ENCODE data around the gene THAP12. TPM values are rescaled to one million over a fixed set of nuclear protein-coding genes. Genes with fewer than 3 reads are reported as not detected.
"Not testable (repeated sequence)": the region's sequence is repeated elsewhere in the genome, so short reads cannot be mapped to it uniquely, and the experiment has no call there.

The THAP12 gene, protein sequence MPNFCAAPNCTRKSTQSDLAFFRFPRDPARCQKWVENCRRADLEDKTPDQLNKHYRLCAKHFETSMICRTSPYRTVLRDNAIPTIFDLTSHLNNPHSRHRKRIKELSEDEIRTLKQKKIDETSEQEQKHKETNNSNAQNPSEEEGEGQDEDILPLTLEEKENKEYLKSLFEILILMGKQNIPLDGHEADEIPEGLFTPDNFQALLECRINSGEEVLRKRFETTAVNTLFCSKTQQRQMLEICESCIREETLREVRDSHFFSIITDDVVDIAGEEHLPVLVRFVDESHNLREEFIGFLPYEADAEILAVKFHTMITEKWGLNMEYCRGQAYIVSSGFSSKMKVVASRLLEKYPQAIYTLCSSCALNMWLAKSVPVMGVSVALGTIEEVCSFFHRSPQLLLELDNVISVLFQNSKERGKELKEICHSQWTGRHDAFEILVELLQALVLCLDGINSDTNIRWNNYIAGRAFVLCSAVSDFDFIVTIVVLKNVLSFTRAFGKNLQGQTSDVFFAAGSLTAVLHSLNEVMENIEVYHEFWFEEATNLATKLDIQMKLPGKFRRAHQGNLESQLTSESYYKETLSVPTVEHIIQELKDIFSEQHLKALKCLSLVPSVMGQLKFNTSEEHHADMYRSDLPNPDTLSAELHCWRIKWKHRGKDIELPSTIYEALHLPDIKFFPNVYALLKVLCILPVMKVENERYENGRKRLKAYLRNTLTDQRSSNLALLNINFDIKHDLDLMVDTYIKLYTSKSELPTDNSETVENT
- polyA plus RNA-seq (2013, experiment 1 of 2): 39.4 TPM
- polyA plus RNA-seq (2013, experiment 2 of 2): 41.5 TPM

DNA sequence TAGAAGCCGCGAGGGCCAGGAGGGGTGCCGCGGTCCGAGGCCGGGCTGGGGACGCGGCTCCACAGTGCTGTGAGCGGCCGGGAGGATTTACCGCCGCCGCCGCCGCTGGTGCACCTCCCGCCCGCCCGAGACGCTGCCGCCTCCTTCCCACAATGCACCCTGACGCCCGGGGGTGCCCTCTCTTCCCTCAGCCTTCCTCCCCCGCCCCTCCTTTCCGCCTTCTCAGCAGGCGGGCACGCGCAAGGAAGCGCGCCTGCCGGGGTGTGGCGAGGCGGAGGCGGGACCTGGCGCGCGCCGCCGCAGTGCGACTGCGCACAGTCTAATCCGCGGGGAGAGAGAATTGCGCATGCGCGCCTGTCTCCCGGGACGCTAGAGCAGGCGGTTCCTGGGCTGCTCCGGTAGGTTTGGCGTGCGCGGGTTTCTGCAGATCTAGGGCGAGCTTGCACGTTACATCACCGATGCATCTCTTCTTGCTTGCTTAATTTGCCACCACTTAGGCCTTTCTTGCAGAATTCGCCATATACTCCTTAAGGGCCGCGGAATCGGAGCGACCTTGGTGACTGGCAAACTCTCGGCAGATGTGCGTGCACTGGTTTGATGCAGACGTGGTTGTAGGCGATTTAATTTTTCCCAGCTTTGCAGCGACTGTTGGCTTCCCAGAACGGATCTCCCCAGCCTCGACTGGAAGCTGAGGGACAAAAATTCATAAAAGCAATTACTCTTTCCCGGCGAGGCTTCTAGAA, at the start of gene THAP12, which contains the start of gene GVQW3:
Gene THAP12 (minus strand): TSS at position 156 of the 743 bp plus-strand sequence. CDS start 296 bp downstream, outside the sequence.
Gene GVQW3 (plus strand): TSS at position 347 of the 743 bp plus-strand sequence. CDS start 506 bp downstream, outside the sequence.
- H3K27me3 ChIP-seq (ENCODE audit: insufficient read depth, low read length): no peaks in the 10 kb centered on the region
- peak within 1 kb of the TSS; percentile 56 for H3K27ac ChIP-seq (ENCODE audit: low read depth, low read length)
- H3K9ac ChIP-seq (ENCODE audit: low read depth, low read length): peak within 1 kb of the TSS; percentile 81
- peaks cover 6% of the 10 kb centered on the region; the same call in 1 of the 2 replicates for H3K36me3 ChIP-seq (ENCODE audit: insufficient read depth, low read length)
- H3K4me3 ChIP-seq (ENCODE audit: low read length): peak within 1 kb of the TSS; percentile 85
- H3K4me1 ChIP-seq (ENCODE audit: insufficient read depth, low read length): peaks cover 22% of the 10 kb centered on the region
- H3K9me3 ChIP-seq (ENCODE audit: insufficient read depth, low read depth, low read length): no peaks in the 10 kb centered on the region
- under 1% methylated on average over 69 of the region's 69 CpGs for WGBS

DNA sequence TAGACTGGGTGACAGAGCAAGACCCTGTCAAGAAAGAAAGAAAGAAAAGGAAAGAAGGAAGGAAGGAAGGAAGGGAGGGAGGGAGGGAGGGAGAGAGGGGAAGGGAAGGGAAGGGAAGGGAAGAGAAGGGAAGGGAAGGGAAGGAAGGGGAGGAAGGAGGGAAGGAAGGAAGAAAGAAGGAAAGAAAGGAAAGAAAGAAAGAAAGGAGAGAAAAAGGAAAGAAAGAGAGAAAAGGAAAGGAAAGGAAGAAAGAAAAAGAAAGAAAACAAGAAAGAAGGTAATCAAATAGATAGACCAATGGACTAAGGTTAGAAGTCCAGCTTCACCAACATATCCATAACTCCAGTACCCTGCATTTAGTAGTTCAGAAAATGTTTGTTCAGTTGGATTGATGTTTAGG, 45.7 kb upstream of the THAP12 start:
- Histone ChIP-seq H3K9me3 (ENCODE audit: insufficient read depth, low read depth, low read length) (no peaks in the 10 kb centered on the region), H3K27me3 (ENCODE audit: insufficient read depth, low read length) (no peaks in the 10 kb centered on the region), H3K4me3 (ENCODE audit: low read length) (no peak overlapping the region), H3K9ac (ENCODE audit: low read depth, low read length) (no peak overlapping the region), H3K4me1 (ENCODE audit: insufficient read depth, low read length) (peaks cover 3% of the 10 kb centered on the region; the same call in 1 of the 2 replicates), H3K27ac (ENCODE audit: low read depth, low read length) (no peak overlapping the region), H3K36me3 (ENCODE audit: insufficient read depth, low read length) (no peaks in the 10 kb centered on the region)

DNA sequence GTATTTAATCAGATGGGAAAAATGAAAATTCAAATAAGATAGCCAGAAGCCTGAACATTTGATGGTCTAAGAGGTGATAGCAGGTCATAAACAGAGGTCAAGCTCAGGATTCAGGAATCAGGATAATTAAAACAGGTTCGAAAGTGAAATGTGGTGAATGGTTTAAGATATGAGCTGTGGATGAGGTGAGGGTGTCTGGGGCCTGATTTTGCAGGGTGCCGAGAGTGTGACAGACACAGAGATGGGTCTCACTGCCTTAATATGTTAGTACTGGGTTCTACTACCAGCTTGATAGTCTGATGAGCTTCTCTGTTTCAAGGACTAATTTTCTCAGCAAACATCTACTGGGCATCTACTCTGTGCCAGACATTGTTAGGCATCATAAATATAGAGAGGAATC, 44.0 kb upstream of the THAP12 start:
- no peaks in the 10 kb centered on the region for H3K36me3 ChIP-seq (ENCODE audit: insufficient read depth, low read length)
- WGBS: 93% methylated on average over 2 of the region's 2 CpGs
- H3K9ac ChIP-seq (ENCODE audit: low read depth, low read length): no peak overlapping the region
- H3K27me3 ChIP-seq (ENCODE audit: insufficient read depth, low read length): no peaks in the 10 kb centered on the region
- H3K4me3 ChIP-seq (ENCODE audit: low read length): no peak overlapping the region
- H3K9me3 ChIP-seq (ENCODE audit: insufficient read depth, low read depth, low read length): no peaks in the 10 kb centered on the region
- peaks cover 3% of the 10 kb centered on the region; the same call in 1 of the 2 replicates for H3K4me1 ChIP-seq (ENCODE audit: insufficient read depth, low read length)
- H3K27ac ChIP-seq (ENCODE audit: low read depth, low read length): no peak overlapping the region

DNA sequence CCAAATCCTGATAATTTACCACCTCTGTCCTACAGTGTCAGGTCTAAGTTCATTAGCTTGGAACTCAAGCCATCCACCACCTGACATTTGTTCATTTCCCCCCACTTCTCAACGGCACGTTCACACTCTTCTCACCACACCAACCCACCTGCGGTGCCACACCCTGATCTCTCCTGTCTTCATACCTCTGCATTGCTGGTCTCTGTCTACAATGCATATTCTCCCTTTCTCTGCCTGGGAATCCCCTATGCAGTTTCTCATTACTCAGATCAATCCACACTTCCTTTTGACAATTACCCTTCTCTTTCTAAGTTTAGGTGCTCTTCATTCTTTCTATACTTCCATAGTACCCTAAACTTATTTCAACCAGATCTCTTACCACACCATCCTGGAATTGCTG, 43.4 kb upstream of the THAP12 start:
- Histone ChIP-seq H3K27me3 (ENCODE audit: insufficient read depth, low read length) (no peaks in the 10 kb centered on the region), H3K9me3 (ENCODE audit: insufficient read depth, low read depth, low read length) (no peaks in the 10 kb centered on the region), H3K27ac (ENCODE audit: low read depth, low read length) (no peak overlapping the region), H3K9ac (ENCODE audit: low read depth, low read length) (no peak overlapping the region), H3K36me3 (ENCODE audit: insufficient read depth, low read length) (no peaks in the 10 kb centered on the region), H3K4me3 (ENCODE audit: low read length) (no peak overlapping the region), H3K4me1 (ENCODE audit: insufficient read depth, low read length) (peaks cover 3% of the 10 kb centered on the region; the same call in 1 of the 2 replicates)
- 71% methylated on average over 3 of the region's 3 CpGs for WGBS

DNA sequence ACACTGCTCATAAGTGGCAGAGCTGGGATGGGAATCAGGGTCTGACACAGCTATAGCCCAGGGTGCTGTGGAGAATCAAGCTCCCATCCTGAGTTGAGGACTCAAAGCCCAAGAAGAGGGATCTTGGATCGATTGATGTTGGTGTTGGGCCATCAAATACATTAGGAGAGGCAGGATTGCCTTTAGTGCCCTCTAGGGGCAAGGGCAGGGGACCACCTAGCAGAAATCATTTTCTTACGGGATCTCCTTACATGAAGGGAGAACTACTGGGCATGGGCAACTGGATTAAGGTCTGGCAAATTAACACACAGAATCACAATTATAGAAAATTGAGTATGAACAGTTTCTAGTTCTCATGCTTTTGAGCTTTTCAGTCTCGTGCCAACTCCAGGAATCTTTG, 39.0 kb upstream of the THAP12 start:
- Histone ChIP-seq H3K27ac (ENCODE audit: low read depth, low read length) (no peak overlapping the region), H3K4me1 (ENCODE audit: insufficient read depth, low read length) (no peaks in the 10 kb centered on the region), H3K27me3 (ENCODE audit: insufficient read depth, low read length) (no peaks in the 10 kb centered on the region), H3K9ac (ENCODE audit: low read depth, low read length) (no peak overlapping the region), H3K9me3 (ENCODE audit: insufficient read depth, low read depth, low read length) (no peaks in the 10 kb centered on the region), H3K36me3 (ENCODE audit: insufficient read depth, low read length) (no peaks in the 10 kb centered on the region), H3K4me3 (ENCODE audit: low read length) (no peak overlapping the region)
- 76% methylated on average over 3 of the region's 3 CpGs for WGBS

DNA sequence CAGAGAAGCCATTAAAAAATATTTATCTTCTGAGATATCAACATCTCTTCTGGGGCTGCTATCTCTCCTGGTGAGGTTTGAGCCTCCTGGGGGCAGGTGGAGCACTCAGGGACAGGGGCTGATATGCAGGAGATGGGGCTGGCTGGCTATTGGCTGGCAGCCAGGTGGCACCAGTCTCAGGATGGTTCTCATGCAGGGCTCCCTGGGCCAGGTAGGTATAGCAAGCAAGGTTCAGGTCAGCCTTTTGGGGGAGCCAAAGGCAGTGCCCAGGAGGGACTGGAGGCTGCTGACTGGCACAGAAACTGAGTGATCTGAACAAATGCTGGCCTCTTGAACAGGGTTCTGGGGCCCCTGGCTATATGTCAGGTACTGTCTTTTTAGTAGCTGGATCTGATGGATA, 34.1 kb upstream of the THAP12 start:
- Histone ChIP-seq H3K27me3 (ENCODE audit: insufficient read depth, low read length) (no peaks in the 10 kb centered on the region), H3K36me3 (ENCODE audit: insufficient read depth, low read length) (no peaks in the 10 kb centered on the region), H3K27ac (ENCODE audit: low read depth, low read length) (no peak overlapping the region), H3K9ac (ENCODE audit: low read depth, low read length) (no peak overlapping the region), H3K4me3 (ENCODE audit: low read length) (no peak overlapping the region), H3K4me1 (ENCODE audit: insufficient read depth, low read length) (no peaks in the 10 kb centered on the region), H3K9me3 (ENCODE audit: insufficient read depth, low read depth, low read length) (no peaks in the 10 kb centered on the region)

DNA sequence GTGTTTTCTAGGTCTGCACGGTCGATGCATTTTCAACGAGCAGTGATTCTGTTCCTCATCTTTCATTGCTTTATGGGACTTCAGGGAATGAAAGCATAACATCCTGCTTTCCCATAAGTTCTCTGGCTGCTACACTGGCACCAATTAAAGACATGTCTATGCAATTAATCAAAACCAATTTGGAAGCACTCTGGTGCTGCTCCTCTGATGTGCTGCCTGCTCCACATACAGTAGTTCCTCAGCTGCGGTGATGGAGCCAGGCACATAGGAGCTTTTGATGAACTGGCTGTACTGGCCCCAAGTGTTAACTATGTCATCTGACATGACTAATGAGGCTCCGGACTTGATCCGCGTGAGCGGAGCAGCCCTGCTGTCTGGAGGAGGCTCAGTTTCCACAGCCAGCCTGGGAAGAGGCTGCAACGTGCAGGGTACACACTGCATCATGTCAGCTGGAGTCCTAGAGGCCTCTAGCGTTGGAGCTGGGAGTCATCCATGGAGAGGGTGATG, 30.0 kb upstream of the THAP12 start:
- Histone ChIP-seq H3K4me3 (ENCODE audit: low read length) (no peak overlapping the region), H3K27ac (ENCODE audit: low read depth, low read length) (no peak overlapping the region), H3K27me3 (ENCODE audit: insufficient read depth, low read length) (no peaks in the 10 kb centered on the region), H3K4me1 (ENCODE audit: insufficient read depth, low read length) (no peaks in the 10 kb centered on the region), H3K9me3 (ENCODE audit: insufficient read depth, low read depth, low read length) (no peaks in the 10 kb centered on the region), H3K9ac (ENCODE audit: low read depth, low read length) (no peak overlapping the region), H3K36me3 (ENCODE audit: insufficient read depth, low read length) (no peaks in the 10 kb centered on the region)
- 92% methylated on average over 10 of the region's 10 CpGs for WGBS

DNA sequence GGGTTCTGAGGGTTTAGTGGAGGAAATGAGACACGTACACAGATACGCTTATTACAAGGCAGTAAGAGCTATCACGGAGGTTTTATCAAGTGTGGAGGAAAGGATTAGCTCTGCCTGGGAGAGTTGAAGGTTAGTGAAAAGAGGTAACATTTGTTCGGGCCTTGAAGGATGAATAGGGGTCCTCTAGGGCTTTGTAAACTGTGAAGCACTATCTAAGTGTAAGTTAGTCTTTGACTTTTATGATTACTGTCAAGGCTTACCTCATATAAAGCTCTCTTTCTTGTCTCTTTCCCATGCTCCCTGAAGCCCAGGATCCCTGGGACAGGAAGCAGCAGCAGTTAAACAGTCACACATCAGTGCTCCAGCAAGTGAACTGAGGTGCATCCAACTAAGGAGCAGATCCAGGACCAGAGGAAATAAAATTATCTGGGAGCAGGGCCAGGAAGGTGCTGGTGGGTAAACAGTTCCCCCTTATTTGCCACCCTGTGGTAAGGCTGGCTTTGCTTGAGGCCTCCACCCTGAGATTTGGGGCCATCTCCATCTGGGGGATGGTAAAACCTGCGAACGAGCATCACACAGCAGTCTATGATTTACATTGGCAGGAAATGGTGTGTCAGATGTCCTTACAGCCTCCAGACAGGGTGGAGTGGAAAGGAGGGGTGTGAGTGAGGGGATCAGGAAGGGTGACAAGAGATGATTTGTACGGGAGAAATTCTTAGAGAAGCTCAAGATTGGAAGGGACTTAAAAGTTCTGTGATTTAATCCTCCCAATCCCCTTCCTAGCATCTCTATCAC, 27.4 kb upstream of the THAP12 start:
- Histone ChIP-seq H3K9me3 (ENCODE audit: insufficient read depth, low read depth, low read length) (no peaks in the 10 kb centered on the region), H3K36me3 (ENCODE audit: insufficient read depth, low read length) (no peaks in the 10 kb centered on the region), H3K27me3 (ENCODE audit: insufficient read depth, low read length) (no peaks in the 10 kb centered on the region), H3K4me1 (ENCODE audit: insufficient read depth, low read length) (no peaks in the 10 kb centered on the region), H3K27ac (ENCODE audit: low read depth, low read length) (no peak overlapping the region), H3K9ac (ENCODE audit: low read depth, low read length) (no peak overlapping the region), H3K4me3 (ENCODE audit: low read length) (no peak overlapping the region)
- WGBS: 86% methylated on average over 7 of the region's 7 CpGs

DNA sequence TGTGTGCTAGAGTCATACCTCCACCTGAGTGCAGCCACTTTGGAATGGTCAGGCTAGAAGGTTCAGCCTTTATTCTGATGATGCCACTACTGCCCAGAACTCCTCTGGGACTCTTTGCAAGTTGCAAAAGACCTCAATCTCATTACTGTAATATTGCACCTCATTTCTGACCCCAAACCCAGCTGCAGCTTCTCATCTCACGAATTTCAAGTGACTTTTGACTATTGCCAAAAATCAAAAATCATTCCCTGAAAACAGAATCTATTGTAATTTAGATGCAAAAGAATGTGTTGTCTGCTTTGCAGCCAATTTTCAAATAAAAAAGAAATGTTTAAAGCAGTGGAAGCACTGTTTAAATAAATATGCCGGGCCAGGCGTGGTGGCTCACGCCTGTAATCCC, 25.4 kb upstream of the THAP12 start:
- 97% methylated on average over 4 of the region's 4 CpGs for WGBS
- Histone ChIP-seq H3K4me1 (ENCODE audit: insufficient read depth, low read length) (no peaks in the 10 kb centered on the region), H3K4me3 (ENCODE audit: low read length) (no peak overlapping the region), H3K9ac (ENCODE audit: low read depth, low read length) (no peak overlapping the region), H3K27me3 (ENCODE audit: insufficient read depth, low read length) (no peaks in the 10 kb centered on the region), H3K36me3 (ENCODE audit: insufficient read depth, low read length) (no peaks in the 10 kb centered on the region), H3K27ac (ENCODE audit: low read depth, low read length) (no peak overlapping the region), H3K9me3 (ENCODE audit: insufficient read depth, low read depth, low read length) (no peaks in the 10 kb centered on the region)

DNA sequence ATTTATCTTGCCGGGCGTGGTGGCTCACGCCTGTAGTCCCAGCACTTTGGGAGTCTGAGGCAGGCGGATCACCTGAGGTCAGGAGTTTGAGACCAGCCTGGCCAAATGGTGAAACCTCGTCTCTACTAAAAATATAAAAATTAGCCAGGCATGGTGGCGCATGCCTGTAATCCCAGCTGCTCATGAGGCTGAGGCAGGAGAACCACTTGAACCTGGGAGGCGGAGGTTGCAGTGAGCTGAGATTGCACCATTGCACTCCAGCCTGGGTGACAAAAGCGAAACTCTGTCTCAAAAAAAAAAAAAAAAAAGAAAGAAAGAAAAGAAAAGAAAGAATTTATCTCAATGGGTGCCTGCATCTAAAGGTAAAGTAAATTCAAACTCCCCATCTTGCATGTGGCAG, 20.6 kb upstream of the THAP12 start:
- H3K9ac ChIP-seq (ENCODE audit: low read depth, low read length); H3K4me3 ChIP-seq (ENCODE audit: low read length); H3K9me3 ChIP-seq (ENCODE audit: insufficient read depth, low read depth, low read length); H3K27me3 ChIP-seq (ENCODE audit: insufficient read depth, low read length); H3K4me1 ChIP-seq (ENCODE audit: insufficient read depth, low read length); H3K36me3 ChIP-seq (ENCODE audit: insufficient read depth, low read length); H3K27ac ChIP-seq (ENCODE audit: low read depth, low read length): not testable (repeated sequence)
- WGBS: 96% methylated on average over 7 of the region's 8 CpGs
